ENCODE measurements around the gene DYNC1I1.

GRCh38 chr7:95989301-95989700 lies 216.9 kb downstream of the DYNC1I1 start:
- no peak for TF ChIP-seq EZH2phosphoT487 (IDR thresholded peaks at IDR 0.05)
- no peak for TF ChIP-seq CTCF (IDR thresholded peaks at IDR 0.05)
- no peak for TF ChIP-seq EZH2 (IDR thresholded peaks at IDR 0.05)
